Measurements from ENCODE around the gene TCTN3. TPM values are rescaled to one million over a fixed set of nuclear protein-coding genes. Genes with fewer than 3 reads are reported as not detected.

The TCTN3 gene
- total RNA-seq, 1 experiment from 2014 or later: 41.7 TPM

- TF ChIP-seq ZBTB33 (IDR thresholded peaks at IDR 0.05; ENCODE audit: extremely low read depth, insufficient replicate concordance, low read length): no peak
- TF ChIP-seq SRF (IDR thresholded peaks at IDR 0.05; ENCODE audit: low read depth): peak; percentile 61; the same call in 1 of the 2 replicates
- no peak for TF ChIP-seq EZH2phosphoT487 (IDR thresholded peaks at IDR 0.05; ENCODE audit: borderline replicate concordance)
- peak; percentile 95 for TF ChIP-seq SP1 (IDR thresholded peaks at IDR 0.05; ENCODE audit: low read depth)
- TF ChIP-seq CBX3 (IDR thresholded peaks at IDR 0.05; ENCODE audit: low read depth): peak; percentile 98
- TF ChIP-seq CTCF (IDR thresholded peaks at IDR 0.05 in 2 of 3, conservative IDR thresholded peaks at IDR 0.05 in 1 of 3; ENCODE audit: borderline replicate concordance in 1 of 3, insufficient read depth in 1 of 3, low read depth in 2 of 3, low read length in 2 of 3): peak; percentile 95 to 99 (median 99)
Observed at GRCh38 chr10:95693668-95694534, at the start of gene TCTN3 (continued).

- Histone ChIP-seq H3K9me3 (ENCODE audit: control insufficient read depth in 1 of 2, insufficient read depth in 1 of 2, low read depth in 1 of 2, low read length in 2 of 2) (no peaks in the 10 kb centered on the region), H3K36me3 (ENCODE audit: control insufficient read depth in 1 of 2, insufficient read depth in 2 of 2, low read length in 2 of 2) (no peaks in the 10 kb centered on the region), H3K9me2 (ENCODE audit: insufficient read depth) (no peaks in the 10 kb centered on the region), H3K27ac (ENCODE audit: low read depth, low read length) (no peak overlapping the region), H3K9ac (ENCODE audit: low read length) (no peak overlapping the region), H3K79me2 (ENCODE audit: insufficient read depth, low read length) (no peaks in the 10 kb centered on the region), H3K4me2 (ENCODE audit: low read length) (no peak overlapping the region), H3K4me1 (ENCODE audit: control insufficient read depth in 1 of 2, insufficient read depth in 2 of 2, low read length in 2 of 2) (peaks cover 0 to 3% of the 10 kb centered on the region in 2 experiments; a peak in 1 of 4 replicates), H3K27me3 (ENCODE audit: insufficient read depth, low read length) (no peaks in the 10 kb centered on the region), H3K4me3 (replicated peaks in 1 of 2; ENCODE audit: low read depth in 1 of 2, low read length in 2 of 2) (no peak overlapping the region), H4K20me1 (ENCODE audit: insufficient read depth) (no peaks in the 10 kb centered on the region), H2AFZ (ENCODE audit: low read depth, low read length, poor library complexity, severe bottlenecking) (no peak overlapping the region)
- ATAC-seq (no peak), DNase-seq (ENCODE audit: low read depth, low spot score) (no peak)
- TF ChIP-seq RAD21 (IDR thresholded peaks at IDR 0.05; ENCODE audit: low read depth): no peak
- no peak for TF ChIP-seq EGR1 (IDR thresholded peaks at IDR 0.05; ENCODE audit: low read depth)
- intact Hi-C loops (cut with micrococcal nuclease): no loop called here
- no TSS peak for BruUV-seq (replicated peaks)
- ChIA-PET RAD21 (ENCODE audit: low non-redundant PET in 1 of 2, low total read pairs in 2 of 2, uncharacterized antibody in 2 of 2, unreplicated experiment in 2 of 2) (no interaction called here), CTCF (no interaction called here), POLR2A (no interaction called here)
Observed at GRCh38 chr10:95742962-95743535, 49.3 kb upstream of the TCTN3 start.
